ENCODE measurements around the gene CNPY1. TPM values are rescaled to one million over a fixed set of nuclear protein-coding genes. Genes with fewer than 3 reads are reported as not detected.

The CNPY1 gene
- total RNA-seq, 1 donor from 2014 or later: not detected

- Mint-ChIP-seq H3K36me3 (ENCODE audit: low read depth, unreplicated experiment) (peaks cover 4% of the 10 kb centered on the region), H3K4me1 (ENCODE audit: unreplicated experiment) (peaks cover 17% of the 10 kb centered on the region), H3K9me3 (ENCODE audit: unreplicated experiment) (no peaks in the 10 kb centered on the region), H3K27ac (ENCODE audit: unreplicated experiment) (no peak overlapping the region), H3K4me3 (ENCODE audit: unreplicated experiment) (no peak overlapping the region), H3K27me3 (ENCODE audit: unreplicated experiment) (peaks cover 10% of the 10 kb centered on the region)
- DNase-seq (ENCODE audit: low spot score): no peak
- TF ChIP-seq, protein P1, sequence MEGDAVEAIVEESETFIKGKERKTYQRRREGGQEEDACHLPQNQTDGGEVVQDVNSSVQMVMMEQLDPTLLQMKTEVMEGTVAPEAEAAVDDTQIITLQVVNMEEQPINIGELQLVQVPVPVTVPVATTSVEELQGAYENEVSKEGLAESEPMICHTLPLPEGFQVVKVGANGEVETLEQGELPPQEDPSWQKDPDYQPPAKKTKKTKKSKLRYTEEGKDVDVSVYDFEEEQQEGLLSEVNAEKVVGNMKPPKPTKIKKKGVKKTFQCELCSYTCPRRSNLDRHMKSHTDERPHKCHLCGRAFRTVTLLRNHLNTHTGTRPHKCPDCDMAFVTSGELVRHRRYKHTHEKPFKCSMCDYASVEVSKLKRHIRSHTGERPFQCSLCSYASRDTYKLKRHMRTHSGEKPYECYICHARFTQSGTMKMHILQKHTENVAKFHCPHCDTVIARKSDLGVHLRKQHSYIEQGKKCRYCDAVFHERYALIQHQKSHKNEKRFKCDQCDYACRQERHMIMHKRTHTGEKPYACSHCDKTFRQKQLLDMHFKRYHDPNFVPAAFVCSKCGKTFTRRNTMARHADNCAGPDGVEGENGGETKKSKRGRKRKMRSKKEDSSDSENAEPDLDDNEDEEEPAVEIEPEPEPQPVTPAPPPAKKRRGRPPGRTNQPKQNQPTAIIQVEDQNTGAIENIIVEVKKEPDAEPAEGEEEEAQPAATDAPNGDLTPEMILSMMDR (IDR thresholded peaks at IDR 0.05; ENCODE audit: unreplicated experiment): no peak
Measured at GRCh38 chr7:155536451-155536850, 9.9 kb downstream of the CNPY1 start.

DNA sequence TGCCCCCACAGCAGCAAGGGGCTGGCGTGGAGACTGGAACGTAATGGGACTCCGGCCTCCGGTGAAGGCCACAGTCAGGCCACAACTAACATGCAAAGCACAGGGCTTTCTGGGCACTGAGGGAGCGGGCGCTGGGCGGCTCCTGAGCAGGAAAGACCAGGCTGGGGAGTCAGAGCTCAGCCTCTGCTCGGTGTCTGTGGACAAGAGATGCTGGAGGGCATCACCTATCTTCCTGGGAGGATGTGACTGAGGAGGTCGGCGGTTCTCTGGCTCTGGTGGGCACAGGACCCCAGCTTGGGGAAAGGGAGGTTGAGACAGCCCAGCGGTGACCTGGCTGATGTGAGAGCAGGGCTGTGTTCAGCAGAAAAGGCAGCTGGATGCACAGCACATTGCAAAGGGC, 11.7 kb downstream of the CNPY1 start:
- no peaks in the 10 kb centered on the region for H3K9me3 Mint-ChIP-seq (ENCODE audit: unreplicated experiment)
- H3K27me3 Mint-ChIP-seq (ENCODE audit: unreplicated experiment): peaks cover 12% of the 10 kb centered on the region
- peaks cover 4% of the 10 kb centered on the region for H3K36me3 Mint-ChIP-seq (ENCODE audit: low read depth, unreplicated experiment)
- no peak overlapping the region for H3K27ac Mint-ChIP-seq (ENCODE audit: unreplicated experiment)
- DNase-seq (ENCODE audit: low spot score): no peak
- TF ChIP-seq, protein P1 (IDR thresholded peaks at IDR 0.05; ENCODE audit: unreplicated experiment): no peak
- H3K4me3 Mint-ChIP-seq (ENCODE audit: unreplicated experiment): no peak overlapping the region
- H3K4me1 Mint-ChIP-seq (ENCODE audit: unreplicated experiment): peaks cover 14% of the 10 kb centered on the region

GRCh38 chr7:155533827-155534690, 12.3 kb downstream of the CNPY1 start:
- H3K27me3 Mint-ChIP-seq (ENCODE audit: unreplicated experiment): peaks cover 14% of the 10 kb centered on the region
- H3K4me1 Mint-ChIP-seq (ENCODE audit: unreplicated experiment): peaks cover 14% of the 10 kb centered on the region
- no peaks in the 10 kb centered on the region for H3K9me3 Mint-ChIP-seq (ENCODE audit: unreplicated experiment)
- peak overlapping the region; percentile 83 for H3K4me3 Mint-ChIP-seq (ENCODE audit: unreplicated experiment)
- TF ChIP-seq, protein P1 (IDR thresholded peaks at IDR 0.05; ENCODE audit: unreplicated experiment): peak; percentile 62
- DNase-seq (ENCODE audit: low spot score): peak; percentile 75
- H3K36me3 Mint-ChIP-seq (ENCODE audit: low read depth, unreplicated experiment): peaks cover 4% of the 10 kb centered on the region
- H3K27ac Mint-ChIP-seq (ENCODE audit: unreplicated experiment): no peak overlapping the region

GRCh38 chr7:155533120-155533826, 13.1 kb downstream of the CNPY1 start:
- Mint-ChIP-seq H3K4me3 (ENCODE audit: unreplicated experiment) (peak overlapping the region; percentile 80), H3K4me1 (ENCODE audit: unreplicated experiment) (peaks cover 14% of the 10 kb centered on the region), H3K27me3 (ENCODE audit: unreplicated experiment) (peaks cover 16% of the 10 kb centered on the region), H3K36me3 (ENCODE audit: low read depth, unreplicated experiment) (peaks cover 4% of the 10 kb centered on the region), H3K27ac (ENCODE audit: unreplicated experiment) (no peak overlapping the region), H3K9me3 (ENCODE audit: unreplicated experiment) (no peaks in the 10 kb centered on the region)
- TF ChIP-seq, protein P1 (IDR thresholded peaks at IDR 0.05; ENCODE audit: unreplicated experiment): no peak
- no peak for DNase-seq (ENCODE audit: low spot score)

DNA sequence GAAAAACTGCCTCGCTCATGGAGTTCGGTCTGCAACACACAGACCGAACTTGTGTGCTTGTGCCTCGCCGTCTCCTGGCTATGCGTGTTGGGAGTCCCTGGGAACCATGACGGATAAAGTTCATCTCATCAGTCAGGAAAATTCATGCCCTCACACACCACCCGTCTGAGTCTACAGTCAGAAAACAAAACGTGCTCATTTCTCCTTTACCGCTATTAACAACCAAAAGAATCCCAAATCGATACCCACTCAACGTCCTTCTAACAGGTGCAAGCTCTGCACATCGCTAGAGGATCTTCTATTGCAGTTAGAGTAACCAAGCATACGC, 13.6 kb downstream of the CNPY1 start:
- H3K4me1 Mint-ChIP-seq (ENCODE audit: unreplicated experiment): peaks cover 14% of the 10 kb centered on the region
- DNase-seq (ENCODE audit: low spot score): no peak
- no peaks in the 10 kb centered on the region for H3K9me3 Mint-ChIP-seq (ENCODE audit: unreplicated experiment)
- TF ChIP-seq, protein P1 (IDR thresholded peaks at IDR 0.05; ENCODE audit: unreplicated experiment): no peak
- peaks cover 16% of the 10 kb centered on the region for H3K27me3 Mint-ChIP-seq (ENCODE audit: unreplicated experiment)
- peak overlapping the region; percentile 8 for H3K4me3 Mint-ChIP-seq (ENCODE audit: unreplicated experiment)
- no peak overlapping the region for H3K27ac Mint-ChIP-seq (ENCODE audit: unreplicated experiment)
- peaks cover 4% of the 10 kb centered on the region for H3K36me3 Mint-ChIP-seq (ENCODE audit: low read depth, unreplicated experiment)
